Body of pancreas (tissue), 4 donors: ENCODE measurements around the gene SLC1A2.

Experiments
- POLR2A ChIP-seq, 3 donors: fragments of 450-650 bp; IDR thresholded peaks; one replicate each; pipeline ENCODE4 v1.6.1; 2016; ENCODE audit warnings: antibody characterized with exemption in 3 of 3, mild to moderate bottlenecking in 2 of 3
- TF ChIP-seq, protein P1 (sequence below), 7 experiments: fragments of 450-650 bp in 4 of 7; fragments of 200-600 bp in 3 of 7; sonication (generic) in 3 of 7; IDR thresholded peaks; one replicate each; pipeline ENCODE4 v1.5.1; 2016 to 2019; ENCODE audit warnings: antibody characterized with exemption in 7 of 7

- no peak for TF ChIP-seq POLR2A (IDR thresholded peaks at IDR 0.05)
- TF ChIP-seq, protein P1, sequence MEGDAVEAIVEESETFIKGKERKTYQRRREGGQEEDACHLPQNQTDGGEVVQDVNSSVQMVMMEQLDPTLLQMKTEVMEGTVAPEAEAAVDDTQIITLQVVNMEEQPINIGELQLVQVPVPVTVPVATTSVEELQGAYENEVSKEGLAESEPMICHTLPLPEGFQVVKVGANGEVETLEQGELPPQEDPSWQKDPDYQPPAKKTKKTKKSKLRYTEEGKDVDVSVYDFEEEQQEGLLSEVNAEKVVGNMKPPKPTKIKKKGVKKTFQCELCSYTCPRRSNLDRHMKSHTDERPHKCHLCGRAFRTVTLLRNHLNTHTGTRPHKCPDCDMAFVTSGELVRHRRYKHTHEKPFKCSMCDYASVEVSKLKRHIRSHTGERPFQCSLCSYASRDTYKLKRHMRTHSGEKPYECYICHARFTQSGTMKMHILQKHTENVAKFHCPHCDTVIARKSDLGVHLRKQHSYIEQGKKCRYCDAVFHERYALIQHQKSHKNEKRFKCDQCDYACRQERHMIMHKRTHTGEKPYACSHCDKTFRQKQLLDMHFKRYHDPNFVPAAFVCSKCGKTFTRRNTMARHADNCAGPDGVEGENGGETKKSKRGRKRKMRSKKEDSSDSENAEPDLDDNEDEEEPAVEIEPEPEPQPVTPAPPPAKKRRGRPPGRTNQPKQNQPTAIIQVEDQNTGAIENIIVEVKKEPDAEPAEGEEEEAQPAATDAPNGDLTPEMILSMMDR (IDR thresholded peaks at IDR 0.05) = no peak
Measured at GRCh38 chr11:35454362-35454761, 35.0 kb upstream of the SLC1A2 start.
